CD4-positive, alpha-beta T cell treated with Interleukin-1 beta for 1 hour (primary cell): ENCODE results near the gene NAE1.

Experiments
- DNase-seq, 2 donors: peaks; one replicate each; pipeline ENCODE4 v3.0.0-alpha.2; 2020 to 2022

NAE1 gene

GRCh38 chr16:66849549-66849948 lies 18.8 kb upstream of the NAE1 start:
- no peak for DNase-seq

- no peak for DNase-seq
Measured at GRCh38 chr16:66849021-66849420, 18.2 kb upstream of the NAE1 start.

GRCh38 chr16:66848172-66848571 lies 17.4 kb upstream of the NAE1 start:
- DNase-seq, result no peak

GRCh38 chr16:66847533-66848067 lies 16.8 kb upstream of the NAE1 start:
- DNase-seq, result no peak

- DNase-seq, result no peak
Measured at GRCh38 chr16:66846831-66847230, 16.1 kb upstream of the NAE1 start.

- no peak for DNase-seq
Measured at GRCh38 chr16:66846266-66846665, 15.5 kb upstream of the NAE1 start.

- no peak for DNase-seq
Measured at GRCh38 chr16:66845791-66846221, 15.0 kb upstream of the NAE1 start.

GRCh38 chr16:66845080-66845410 lies 14.3 kb upstream of the NAE1 start:
- DNase-seq, result no peak

- DNase-seq, result no peak
Measured at GRCh38 chr16:66844342-66845079, 13.7 kb upstream of the NAE1 start, which contains the start of gene CA7. TSS of gene CA7 (plus strand) at chr16:66844414. CDS start at chr16:66844488, 74 bp downstream.

GRCh38 chr16:66844009-66844341 lies 13.2 kb upstream of the NAE1 start:
- DNase-seq, result no peak

- DNase-seq, result no peak
Measured at GRCh38 chr16:66843191-66843590, 12.4 kb upstream of the NAE1 start.

GRCh38 chr16:66842765-66843164 lies 12.0 kb upstream of the NAE1 start:
- DNase-seq, result no peak

GRCh38 chr16:66841366-66841765 lies 10.6 kb upstream of the NAE1 start:
- no peak for DNase-seq

GRCh38 chr16:66840883-66841282 lies 10.1 kb upstream of the NAE1 start:
- DNase-seq, result no peak

- no peak for DNase-seq
Measured at GRCh38 chr16:66834746-66835145, 4.0 kb upstream of the NAE1 start.

- no peak for DNase-seq
Measured at GRCh38 chr16:66832661-66833305, 2.0 kb upstream of the NAE1 start.

- DNase-seq, result no peak
Measured at GRCh38 chr16:66832190-66832589, 1.4 kb upstream of the NAE1 start.

GRCh38 chr16:66824006-66824405 lies 6.8 kb downstream of the NAE1 start:
- no peak for DNase-seq

- no peak for DNase-seq
Measured at GRCh38 chr16:66814734-66815133, 16.0 kb downstream of the NAE1 start.

GRCh38 chr16:66811043-66811442 lies 19.7 kb downstream of the NAE1 start:
- no peak for DNase-seq

GRCh38 chr16:66810391-66810790 lies 20.4 kb downstream of the NAE1 start:
- no peak for DNase-seq

- no peak for DNase-seq
Measured at GRCh38 chr16:66809765-66810164, 21.0 kb downstream of the NAE1 start.

- DNase-seq, result no peak
Measured at GRCh38 chr16:66802159-66802558, 28.6 kb downstream of the NAE1 start.

- no peak for DNase-seq
Measured at GRCh38 chr16:66801320-66802105, 29.3 kb downstream of the NAE1 start, which contains the start of gene TERB1. TSS of gene TERB1 (minus strand) at chr16:66801584. CDS start at chr16:66796798, 4,786 bp downstream.
